Measurements from ENCODE around the gene PRKAR1A. TPM values are rescaled to one million over a fixed set of nuclear protein-coding genes. Genes with fewer than 3 reads are reported as not detected.

PRKAR1A gene
- total RNA-seq, 4 donors from 2014 or later = 367 to 431 (median 417) TPM

DNA sequence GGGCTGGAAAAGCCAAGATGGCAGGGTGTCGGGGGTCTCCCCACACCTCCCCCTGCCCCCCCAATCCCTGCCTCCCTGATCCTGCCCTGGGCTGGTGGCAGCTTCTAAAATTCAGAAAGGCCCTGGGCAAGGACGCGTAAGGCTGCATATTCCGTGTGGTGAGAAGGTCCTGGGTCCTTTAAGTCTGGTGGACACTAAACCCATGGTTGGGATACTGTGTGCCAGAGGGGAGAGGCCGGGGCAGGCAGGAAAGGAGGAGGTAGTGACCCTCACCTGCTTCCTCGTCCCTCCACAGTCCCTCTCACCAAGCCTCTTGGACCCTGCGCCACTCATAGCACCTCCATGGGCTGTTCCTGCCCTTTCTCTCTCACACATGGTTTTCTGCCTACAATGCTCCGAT is 28.8 kb downstream of the PRKAR1A start:
- TF ChIP-seq POLR2A (IDR thresholded peaks at IDR 0.05) = no peak
- TF ChIP-seq, protein P1, sequence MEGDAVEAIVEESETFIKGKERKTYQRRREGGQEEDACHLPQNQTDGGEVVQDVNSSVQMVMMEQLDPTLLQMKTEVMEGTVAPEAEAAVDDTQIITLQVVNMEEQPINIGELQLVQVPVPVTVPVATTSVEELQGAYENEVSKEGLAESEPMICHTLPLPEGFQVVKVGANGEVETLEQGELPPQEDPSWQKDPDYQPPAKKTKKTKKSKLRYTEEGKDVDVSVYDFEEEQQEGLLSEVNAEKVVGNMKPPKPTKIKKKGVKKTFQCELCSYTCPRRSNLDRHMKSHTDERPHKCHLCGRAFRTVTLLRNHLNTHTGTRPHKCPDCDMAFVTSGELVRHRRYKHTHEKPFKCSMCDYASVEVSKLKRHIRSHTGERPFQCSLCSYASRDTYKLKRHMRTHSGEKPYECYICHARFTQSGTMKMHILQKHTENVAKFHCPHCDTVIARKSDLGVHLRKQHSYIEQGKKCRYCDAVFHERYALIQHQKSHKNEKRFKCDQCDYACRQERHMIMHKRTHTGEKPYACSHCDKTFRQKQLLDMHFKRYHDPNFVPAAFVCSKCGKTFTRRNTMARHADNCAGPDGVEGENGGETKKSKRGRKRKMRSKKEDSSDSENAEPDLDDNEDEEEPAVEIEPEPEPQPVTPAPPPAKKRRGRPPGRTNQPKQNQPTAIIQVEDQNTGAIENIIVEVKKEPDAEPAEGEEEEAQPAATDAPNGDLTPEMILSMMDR (IDR thresholded peaks at IDR 0.05) = no peak
- H3K9me3 ChIP-seq = no peaks in the 10 kb centered on the region
- H3K27ac ChIP-seq = no peak overlapping the region
- H3K4me1 ChIP-seq = peaks cover 9 to 19% of the 10 kb centered on the region in 2 donors
- no peak overlapping the region for H3K4me3 ChIP-seq (replicated peaks in 1 of 3)
- H3K27me3 ChIP-seq = no peaks in the 10 kb centered on the region
- DNase-seq = no peak
- intact Hi-C loops (cut with DNase I) = loop anchor here (5.0 to 10.0 kb wide), 2 partner anchors 54 to 211 kb away; no protein-coding TSS in a partner anchor
- 91 to 95% methylated on average over 8 of the region's 8 CpGs for WGBS, 2 donors
- H3K36me3 ChIP-seq = peaks cover 8 to 10% of the 10 kb centered on the region in 2 donors

DNA sequence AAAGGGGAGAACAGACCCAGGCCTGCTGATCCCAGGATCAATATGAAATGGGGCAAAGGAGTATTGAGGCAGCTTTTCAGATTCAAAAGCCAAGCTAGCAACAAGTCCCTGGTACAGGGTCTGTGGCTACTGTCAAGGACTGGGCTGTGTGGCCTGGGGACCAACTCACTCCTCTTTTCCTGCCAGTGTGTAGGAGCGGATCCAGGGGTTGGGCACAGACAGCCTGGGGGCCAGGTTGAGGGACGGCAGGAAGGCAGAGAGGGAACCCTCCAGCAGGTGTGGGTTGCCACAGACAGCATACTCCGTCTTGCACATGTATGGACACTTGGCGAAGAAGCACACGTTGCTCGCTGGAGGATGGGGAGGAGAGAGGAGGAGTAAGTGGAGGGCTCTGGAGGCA is 29.6 kb downstream of the PRKAR1A start:
- TF ChIP-seq, protein P1 (IDR thresholded peaks at IDR 0.05) = no peak
- no peak for TF ChIP-seq POLR2A (IDR thresholded peaks at IDR 0.05)
- Histone ChIP-seq H3K9me3 (no peaks in the 10 kb centered on the region), H3K4me1 (peaks cover 9 to 19% of the 10 kb centered on the region in 2 donors), H3K27me3 (no peaks in the 10 kb centered on the region), H3K36me3 (peaks cover 8 to 10% of the 10 kb centered on the region in 2 donors), H3K27ac (peak overlapping the region in 2 of 3 donors; percentile 43 to 57), H3K4me3 (replicated peaks in 1 of 3) (no peak overlapping the region)
- intact Hi-C loops (cut with DNase I) = loop anchor here (5.0 to 10.0 kb wide), 2 partner anchors 53 to 210 kb away; no protein-coding TSS in a partner anchor
- no peak for DNase-seq
- WGBS, 2 donors = 92 to 93% methylated on average over 6 of the region's 6 CpGs

DNA sequence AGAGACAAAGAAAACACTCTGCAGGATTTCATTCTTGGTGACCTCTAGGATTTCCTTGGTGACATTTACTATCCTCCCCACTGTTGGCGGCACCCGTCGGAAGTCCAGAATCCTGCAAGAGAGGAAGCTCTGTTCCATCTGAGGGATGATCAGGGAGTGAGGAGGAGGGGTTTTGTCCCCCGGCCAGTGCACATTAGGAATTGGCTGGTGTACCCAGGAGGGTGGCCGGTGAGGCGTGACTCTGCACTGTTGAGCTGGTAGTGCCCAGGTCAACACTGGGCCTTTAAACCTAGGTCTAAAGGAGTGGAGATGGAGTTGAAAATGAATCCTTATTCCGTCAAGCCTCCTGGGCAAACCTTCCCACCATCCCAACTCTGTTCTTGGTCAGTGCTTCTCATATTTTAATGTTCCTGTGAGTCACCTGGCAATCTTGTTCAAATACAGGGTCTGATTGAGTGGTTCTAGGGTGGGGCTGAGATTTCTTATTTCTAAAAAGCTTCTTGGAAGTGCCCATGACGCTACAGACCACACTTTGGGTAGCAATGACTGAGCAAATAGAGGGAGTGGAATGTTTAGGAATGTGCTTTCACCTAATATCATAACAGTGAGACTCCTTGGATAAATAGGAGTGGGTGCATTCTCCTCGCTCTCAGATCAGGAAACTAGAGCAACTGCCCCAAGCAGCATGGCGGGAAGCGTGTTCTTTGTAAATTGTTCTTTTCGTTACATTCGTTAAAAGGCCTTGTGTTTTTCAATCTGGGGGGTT is 30.7 kb downstream of the PRKAR1A start:
- peaks cover 9 to 19% of the 10 kb centered on the region in 2 donors for H3K4me1 ChIP-seq
- TF ChIP-seq POLR2A (IDR thresholded peaks at IDR 0.05) = no peak
- TF ChIP-seq, protein P1 (IDR thresholded peaks at IDR 0.05) = no peak
- H3K4me3 ChIP-seq (replicated peaks in 1 of 3) = no peak overlapping the region
- DNase-seq = peak; percentile 52 to 67
- H3K27ac ChIP-seq = peak overlapping the region; percentile 43 to 57 (median 45)
- no peaks in the 10 kb centered on the region for H3K9me3 ChIP-seq
- H3K36me3 ChIP-seq = peaks cover 0 to under 1% of the 10 kb centered on the region in 2 donors
- intact Hi-C loops (cut with DNase I) = loop anchor here (5.0 to 10.0 kb wide), 2 partner anchors 52 to 209 kb away; no protein-coding TSS in a partner anchor
- WGBS, 2 donors = 76 to 85% methylated on average over 13 of the region's 13 CpGs
- no peaks in the 10 kb centered on the region for H3K27me3 ChIP-seq

DNA sequence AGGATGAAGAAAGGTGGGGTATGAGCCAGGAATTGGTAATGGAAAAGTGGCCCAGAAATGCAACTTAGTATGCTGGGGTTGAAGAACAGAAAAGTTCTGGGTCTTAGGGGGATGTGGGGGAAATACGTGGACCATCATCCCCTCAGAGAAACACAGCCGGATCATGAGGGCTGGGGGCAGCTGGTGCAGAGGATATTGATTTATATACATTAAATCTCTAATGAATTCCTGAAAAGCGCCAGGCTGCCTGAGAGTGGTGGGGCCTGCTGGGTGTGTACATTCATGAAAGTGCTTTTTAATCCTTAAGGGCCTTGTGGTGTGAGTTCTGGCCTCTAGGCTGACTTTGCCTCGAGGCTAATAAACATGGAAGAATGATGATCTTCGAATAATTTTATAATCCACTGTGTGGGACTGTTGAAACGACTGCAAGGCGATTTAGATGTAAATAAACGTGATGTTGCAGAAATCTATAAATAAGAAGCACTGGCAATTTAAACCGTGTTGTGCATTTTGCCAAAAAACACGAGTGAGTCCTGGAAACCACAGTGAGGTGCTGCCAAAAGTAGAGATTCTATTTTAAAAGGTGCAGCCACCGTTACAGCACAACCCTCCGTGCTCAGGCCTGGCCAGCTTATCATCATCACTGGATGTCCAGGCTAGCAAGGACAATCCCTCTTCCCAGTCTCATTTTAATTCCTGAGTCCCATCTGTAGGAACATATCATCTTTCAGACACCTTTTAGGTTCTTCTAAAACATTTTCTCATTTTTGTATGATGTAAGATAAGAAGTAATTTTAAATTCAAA is 32.1 kb downstream of the PRKAR1A start:
- H3K36me3 ChIP-seq = no peaks in the 10 kb centered on the region
- H3K27me3 ChIP-seq = no peaks in the 10 kb centered on the region
- TF ChIP-seq, protein P1 (IDR thresholded peaks at IDR 0.05) = no peak
- no peak for TF ChIP-seq POLR2A (IDR thresholded peaks at IDR 0.05)
- intact Hi-C loops (cut with DNase I) = loop anchor here (5.0 to 10.0 kb wide), 2 partner anchors 50 to 208 kb away; no protein-coding TSS in a partner anchor
- H3K4me1 ChIP-seq = peaks cover 9 to 19% of the 10 kb centered on the region in 2 donors
- peak overlapping the region in 1 of 3 donors; percentile 57 for H3K27ac ChIP-seq
- no peak overlapping the region for H3K4me3 ChIP-seq (replicated peaks in 1 of 3)
- WGBS, 2 donors = 79 to 86% methylated on average over 12 of the region's 12 CpGs
- no peak for DNase-seq
- no peaks in the 10 kb centered on the region for H3K9me3 ChIP-seq
